GM21528 (cell line): ENCODE data around the gene CREB3L1.

Experiments
- ATAC-seq: cut with Tn5 transposase; IDR thresholded peaks from one replicate; pipeline ENCODE4 v1.9.1; 2021; ENCODE audit warnings: mild to moderate bottlenecking, moderate library complexity; ENCODE audit not compliant: unreplicated experiment, low FRiP score

CREB3L1 gene

GRCh38 chr11:46315783-46316563 lies 38.5 kb downstream of the CREB3L1 start:
- no peak for ATAC-seq

- ATAC-seq = no peak
Measured at GRCh38 chr11:46319074-46319453, 41.6 kb downstream of the CREB3L1 start.

- no peak for ATAC-seq
Measured at GRCh38 chr11:46321757-46322156, 44.3 kb downstream of the CREB3L1 start.

DNA sequence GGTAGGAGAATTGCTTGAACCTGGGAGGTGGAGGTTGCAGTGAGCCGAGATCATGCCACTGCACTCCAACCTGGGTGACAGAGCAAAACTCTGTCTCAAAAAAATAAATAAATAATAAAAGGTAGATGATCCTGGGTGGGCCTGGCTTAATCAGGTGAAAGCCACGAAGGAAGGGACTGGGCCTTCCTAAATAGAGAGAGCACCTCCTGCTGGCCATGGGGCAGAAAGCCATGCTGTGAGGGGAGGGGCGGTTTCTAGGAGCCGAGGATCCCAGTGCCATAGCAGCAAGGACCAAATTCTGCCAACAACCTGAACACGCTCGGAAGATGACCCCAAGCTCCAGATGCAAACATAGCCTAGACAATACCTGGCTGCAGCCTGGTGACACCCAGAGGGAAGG lies 45.3 kb downstream of the CREB3L1 start:
- ATAC-seq = no peak

- ATAC-seq = no peak
Measured at GRCh38 chr11:46326813-46327416, 49.5 kb downstream of the CREB3L1 start.

DNA sequence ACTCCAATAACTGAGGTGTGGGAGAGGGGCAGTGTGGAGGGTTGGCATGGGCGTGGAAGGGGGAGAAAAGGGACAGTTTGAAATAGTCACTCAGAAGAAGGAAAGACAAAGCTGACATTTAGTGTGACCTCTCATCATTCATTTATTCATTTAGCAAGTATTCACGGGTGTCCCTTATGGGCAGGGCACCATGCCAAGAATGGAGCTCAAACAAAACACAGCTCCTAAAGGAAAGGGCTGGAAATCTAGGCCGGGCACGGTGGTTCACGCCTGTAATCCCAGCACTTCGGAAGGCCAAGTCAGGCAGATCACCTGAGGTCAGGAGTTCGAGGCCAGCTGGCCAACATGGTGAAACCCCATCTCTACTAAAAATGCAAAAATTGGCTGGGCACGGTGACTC lies 50.4 kb downstream of the CREB3L1 start:
- no peak for ATAC-seq

- no peak for ATAC-seq
Measured at GRCh38 chr11:46330154-46330553, 52.7 kb downstream of the CREB3L1 start.

GRCh38 chr11:46330563-46331281 lies 53.3 kb downstream of the CREB3L1 start:
- ATAC-seq = no peak

DNA sequence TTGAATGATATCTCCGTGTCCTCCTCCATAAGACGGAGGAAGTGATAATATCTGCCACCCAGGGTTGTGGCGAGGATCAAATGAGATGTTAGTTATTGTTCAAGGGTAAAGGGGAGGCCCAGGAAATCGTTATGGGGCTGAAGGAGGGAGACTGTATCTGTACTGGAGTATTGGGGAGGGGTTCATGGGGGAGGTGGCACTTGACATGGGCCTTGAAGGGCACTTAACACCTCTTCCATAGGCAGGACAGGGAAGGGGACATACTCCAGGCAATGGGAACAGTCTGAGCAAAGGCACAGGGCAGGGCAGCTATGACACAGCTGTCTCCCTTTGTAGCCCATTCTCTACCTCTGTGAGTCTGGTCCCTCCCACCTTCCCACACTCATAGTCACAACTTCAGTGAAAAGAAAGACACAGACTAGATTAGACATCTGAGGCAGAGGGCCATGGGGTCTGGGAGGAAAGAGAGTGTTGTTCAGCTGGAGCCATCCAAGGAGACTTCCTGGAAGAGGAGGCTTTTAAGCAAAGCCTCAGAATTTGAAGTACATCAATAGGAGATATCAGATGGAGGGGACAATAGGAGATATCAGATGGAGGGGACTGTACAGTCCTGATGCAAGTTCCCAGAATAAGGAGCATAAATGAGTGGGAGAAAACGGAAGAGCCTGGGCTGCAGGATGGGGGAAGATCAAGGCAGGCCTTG lies 54.0 kb downstream of the CREB3L1 start:
- no peak for ATAC-seq

- no peak for ATAC-seq
Measured at GRCh38 chr11:46332093-46332567, 54.7 kb downstream of the CREB3L1 start.

- no peak for ATAC-seq
Measured at GRCh38 chr11:46332568-46333393, 55.3 kb downstream of the CREB3L1 start.

- ATAC-seq = no peak
Measured at GRCh38 chr11:46333394-46333947, 56.0 kb downstream of the CREB3L1 start.

- no peak for ATAC-seq
Measured at GRCh38 chr11:46334211-46334610, 56.7 kb downstream of the CREB3L1 start.

- no peak for ATAC-seq
Measured at GRCh38 chr11:46335271-46335670, 57.8 kb downstream of the CREB3L1 start.

DNA sequence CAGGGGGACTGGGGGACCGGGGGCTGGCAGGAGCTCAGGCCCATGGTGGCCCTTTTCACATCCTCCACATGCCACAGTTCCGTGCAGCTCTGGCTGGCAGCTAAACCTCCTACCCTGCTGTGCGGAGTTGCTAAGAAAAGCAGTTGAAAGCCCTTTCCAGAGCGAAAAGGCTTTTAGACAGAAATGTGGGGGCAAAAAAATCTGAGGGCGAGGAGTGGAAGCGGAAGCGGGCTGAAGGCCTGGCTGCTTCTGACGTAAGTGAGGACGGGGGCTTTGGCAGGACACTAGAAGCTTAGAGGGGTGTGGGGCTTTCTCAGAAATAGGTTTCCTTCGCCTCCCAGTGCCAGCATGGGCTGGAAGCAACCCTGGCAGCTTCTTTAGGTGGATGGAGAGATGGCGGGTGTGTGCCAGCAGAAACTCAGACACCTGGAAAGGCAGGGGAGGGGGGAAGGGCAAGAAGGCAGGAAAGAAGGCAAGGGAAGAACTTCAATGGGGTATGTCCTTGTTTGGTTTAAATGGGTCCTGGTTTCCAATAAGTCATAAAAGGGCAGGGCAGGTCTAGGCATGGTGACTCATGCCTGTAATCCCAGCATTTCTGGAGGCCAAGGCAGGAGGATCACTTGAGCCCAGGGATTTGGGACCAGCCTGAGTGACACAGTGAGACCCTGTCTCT lies 58.6 kb downstream of the CREB3L1 start:
- no peak for ATAC-seq

DNA sequence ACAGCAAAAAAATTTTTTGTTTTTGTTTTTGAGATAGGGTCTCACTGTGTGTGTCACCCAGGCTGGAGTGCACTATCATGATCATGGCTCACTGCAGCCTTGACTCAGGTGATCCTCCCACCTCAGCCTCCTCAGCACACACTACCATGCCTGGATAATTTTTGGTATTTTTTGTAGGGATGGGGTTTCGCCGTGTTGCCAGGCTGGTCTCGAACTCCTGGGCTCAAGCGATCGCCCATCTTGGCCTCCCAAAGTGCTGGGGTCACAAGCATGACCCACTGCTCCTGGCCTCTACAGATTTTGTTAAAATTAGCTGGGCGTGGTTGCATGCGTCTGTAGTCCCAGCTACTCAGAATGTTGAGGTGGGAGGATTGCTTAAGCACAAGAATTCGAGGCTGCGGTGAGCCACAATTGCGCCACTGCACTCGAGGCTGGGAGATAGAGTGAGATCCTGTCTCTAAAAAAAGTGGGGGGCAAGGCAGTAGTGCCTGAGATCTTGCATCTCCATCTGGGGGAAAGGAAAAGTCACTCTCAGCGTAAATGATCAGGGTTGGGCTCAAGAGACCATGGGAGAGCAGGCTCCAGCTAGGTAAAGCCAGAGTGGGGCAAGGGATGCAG lies 59.2 kb downstream of the CREB3L1 start:
- no peak for ATAC-seq

DNA sequence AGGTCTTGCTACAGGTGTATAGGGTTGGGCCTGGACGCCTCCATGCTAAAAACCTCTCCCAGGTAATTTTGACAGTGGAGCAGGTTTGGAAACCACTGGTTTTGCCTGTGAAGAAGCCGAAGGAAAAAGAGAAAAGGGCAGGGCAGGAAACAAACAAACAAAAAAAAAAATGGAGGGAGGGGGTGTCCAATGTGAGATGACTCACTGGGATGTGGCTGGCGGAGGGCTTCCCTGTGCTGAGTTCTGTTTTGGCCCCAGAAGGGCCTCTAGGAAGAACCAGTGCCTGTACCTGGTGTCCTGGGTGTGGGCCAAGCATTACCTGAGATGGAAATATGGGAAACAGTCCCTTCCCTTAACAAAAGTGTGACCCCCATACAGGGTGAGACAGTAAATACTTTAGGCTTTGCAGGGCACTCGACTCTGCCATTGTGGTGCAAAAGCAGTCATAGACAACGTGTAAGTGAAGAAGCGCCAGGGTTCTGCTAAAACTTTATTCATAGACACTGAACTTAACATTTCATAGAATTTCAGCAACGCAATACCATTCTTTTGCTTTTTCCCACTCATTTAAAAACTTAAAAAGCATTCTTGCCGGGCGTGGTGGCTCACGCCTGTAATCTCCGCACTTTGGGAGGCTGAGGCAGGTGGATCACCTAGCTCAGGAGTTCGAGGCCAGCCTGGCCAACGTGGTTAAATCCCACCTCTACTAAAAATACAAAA lies 60.3 kb downstream of the CREB3L1 start:
- no peak for ATAC-seq

DNA sequence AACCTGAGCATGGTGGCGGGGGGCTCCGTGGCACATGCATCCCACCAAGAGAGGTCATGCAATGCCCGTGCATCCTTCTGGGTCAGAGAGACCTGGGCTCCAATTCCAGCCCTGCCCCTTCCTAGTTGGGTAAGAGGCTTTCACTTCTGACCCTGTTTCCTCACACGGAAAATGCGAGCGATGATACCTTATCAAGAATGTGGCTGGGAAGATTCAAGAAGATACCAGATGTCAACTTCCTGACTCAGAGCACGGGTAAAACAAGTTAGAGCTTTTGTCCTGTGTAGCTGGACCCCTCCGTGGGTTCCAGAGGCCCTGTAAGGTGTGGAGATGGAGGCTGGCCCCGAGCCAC lies 61.1 kb downstream of the CREB3L1 start:
- no peak for ATAC-seq
